Cardiac fibroblast (primary cell): ENCODE results near the gene OLIG3.

ENCODE experiments used
- DNase-seq, 2 donors: peaks; one replicate each; pipeline versions ENCODE4 v3.0.0 to v3.0.0-alpha.2; 2010; ENCODE audit warnings: low read depth in 2 of 2
- H3K4me3 ChIP-seq, 2 donors: replicated peaks in 1 of 2; 1 replicate in 1 of 2; 2 replicates in 1 of 2; pipeline ENCODE4 v1.5.1; 2011; ENCODE audit warnings: low read depth in 2 of 2, low read length in 2 of 2, mild to moderate bottlenecking in 2 of 2, moderate library complexity in 1 of 2
- CTCF ChIP-seq: IDR thresholded peaks from one replicate; pipeline ENCODE4 v1.5.1; 2011; ENCODE audit warnings: low read depth, mild to moderate bottlenecking, low read length, inconsistent platforms

Gene OLIG3

GRCh38 chr6:137494281-137494987 lies at the start of gene OLIG3:
Gene OLIG3, minus strand, starts transcription at chr6:137494394. Its CDS starts 224 bp downstream, at chr6:137494170.
- no peak within 1 kb of the TSS for H3K4me3 ChIP-seq
- no peak for DNase-seq
- TF ChIP-seq CTCF = no peak

GRCh38 chr6:137543114-137543513 lies 48.9 kb upstream of the OLIG3 start:
- no peak overlapping the region for H3K4me3 ChIP-seq
- no peak for DNase-seq
- TF ChIP-seq CTCF = no peak

GRCh38 chr6:137542713-137543112 lies 48.5 kb upstream of the OLIG3 start:
- TF ChIP-seq CTCF = no peak
- DNase-seq = no peak
- H3K4me3 ChIP-seq = no peak overlapping the region

GRCh38 chr6:137541534-137542063 lies 47.4 kb upstream of the OLIG3 start:
- no peak overlapping the region for H3K4me3 ChIP-seq
- no peak for TF ChIP-seq CTCF
- no peak for DNase-seq

- TF ChIP-seq CTCF = no peak
- DNase-seq = no peak
- H3K4me3 ChIP-seq = no peak overlapping the region
Measured at GRCh38 chr6:137536104-137536773, 42.0 kb upstream of the OLIG3 start.

GRCh38 chr6:137531376-137532092 lies 37.3 kb upstream of the OLIG3 start:
- DNase-seq = no peak
- H3K4me3 ChIP-seq = no peak overlapping the region
- no peak for TF ChIP-seq CTCF
